Activated effector memory CD4-positive, alpha-beta T cell treated with anti-CD3 and anti-CD28 coated beads, Interleukin-2, amount 50 U/mL, for 16 hours (primary cell): ENCODE data around the gene NUAK2.
"Not testable (repeated sequence)": the region's sequence is repeated elsewhere in the genome, so short reads cannot be mapped to it uniquely, and the experiment has no call there.

Experiments
- DNase-seq: peaks from one replicate; pipeline ENCODE4 v3.0.0-alpha.2; 2020

Gene NUAK2

GRCh38 chr1:205321162-205321958 lies at the start of gene NUAK2:
TSS of gene NUAK2 (minus strand) at chr1:205321745. CDS start at chr1:205321628, 117 bp downstream.
- peak; percentile 94 for DNase-seq

DNA sequence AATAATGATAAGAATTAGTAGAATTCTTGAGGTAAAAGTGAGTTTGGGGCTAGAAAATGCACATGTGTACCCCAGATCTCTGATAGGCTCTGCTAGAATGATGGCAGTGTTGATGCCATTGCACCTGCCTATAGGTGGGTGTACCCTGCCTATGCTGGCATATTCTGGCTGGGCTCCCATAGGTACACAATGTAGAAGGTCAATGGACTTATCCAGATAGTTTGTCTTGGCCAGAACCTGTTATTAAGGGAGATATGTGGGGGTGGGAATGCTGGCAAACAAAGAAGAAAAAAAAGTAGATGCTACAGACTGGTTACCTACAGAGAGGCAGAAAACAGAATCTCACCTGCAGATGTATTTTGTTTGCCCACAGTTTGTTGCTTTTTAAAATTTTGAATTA lies 49.2 kb upstream of the NUAK2 start:
- DNase-seq, result no peak

- DNase-seq, result no peak
Measured at GRCh38 chr1:205369701-205370123, 48.2 kb upstream of the NUAK2 start.

- no peak for DNase-seq
Measured at GRCh38 chr1:205368478-205368877, 46.9 kb upstream of the NUAK2 start.

DNA sequence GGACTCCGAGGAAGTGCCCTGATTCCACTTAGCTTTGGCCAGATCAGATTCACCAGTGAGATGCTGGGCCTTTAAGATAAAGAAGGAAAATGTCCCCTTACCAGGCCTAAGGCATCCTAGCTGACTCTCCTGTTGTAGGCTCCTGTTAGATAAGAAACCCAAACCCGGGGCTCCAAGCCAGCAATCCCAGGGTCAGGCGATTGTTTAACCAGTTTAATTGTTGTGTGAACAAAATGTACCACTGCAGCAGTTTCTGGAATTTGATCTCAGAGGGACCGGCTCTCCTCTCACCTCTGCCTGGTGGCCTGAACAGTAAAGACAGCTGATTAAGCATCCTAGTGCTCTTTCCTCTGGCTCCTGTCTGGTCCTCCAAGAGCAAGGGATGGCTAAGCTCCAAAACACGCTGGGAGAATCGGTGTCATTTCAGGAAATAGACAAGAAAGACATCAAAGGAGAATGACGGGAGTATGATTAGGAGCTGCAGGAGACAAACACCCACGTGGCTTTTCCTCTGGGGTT lies 44.5 kb upstream of the NUAK2 start:
- DNase-seq, result no peak

- not testable (repeated sequence) for DNase-seq
Measured at GRCh38 chr1:205365086-205365485, 43.5 kb upstream of the NUAK2 start.

DNA sequence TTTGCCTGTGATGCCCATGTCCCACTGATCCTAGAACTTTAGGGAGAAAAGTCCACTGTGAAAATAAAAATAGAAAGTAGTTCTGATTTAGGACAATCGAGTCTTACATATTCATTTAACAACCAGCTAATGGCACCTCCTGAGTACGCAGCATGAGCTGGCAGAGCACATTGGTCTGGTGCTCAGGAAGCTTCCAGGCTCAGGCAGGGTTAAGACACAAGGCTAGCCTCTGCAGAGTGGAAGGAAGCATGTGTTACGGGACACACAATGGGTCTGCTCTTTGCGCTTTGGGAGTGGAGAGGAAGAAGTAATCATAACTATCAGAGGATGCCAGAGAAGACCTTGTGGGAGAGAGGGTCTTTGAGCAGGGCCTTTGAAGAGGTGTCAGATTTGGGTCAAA lies 39.3 kb upstream of the NUAK2 start:
- no peak for DNase-seq

GRCh38 chr1:205359771-205360565 lies 38.4 kb upstream of the NUAK2 start:
- DNase-seq, result no peak

GRCh38 chr1:205358579-205358978 lies 37.0 kb upstream of the NUAK2 start:
- DNase-seq, result no peak

DNA sequence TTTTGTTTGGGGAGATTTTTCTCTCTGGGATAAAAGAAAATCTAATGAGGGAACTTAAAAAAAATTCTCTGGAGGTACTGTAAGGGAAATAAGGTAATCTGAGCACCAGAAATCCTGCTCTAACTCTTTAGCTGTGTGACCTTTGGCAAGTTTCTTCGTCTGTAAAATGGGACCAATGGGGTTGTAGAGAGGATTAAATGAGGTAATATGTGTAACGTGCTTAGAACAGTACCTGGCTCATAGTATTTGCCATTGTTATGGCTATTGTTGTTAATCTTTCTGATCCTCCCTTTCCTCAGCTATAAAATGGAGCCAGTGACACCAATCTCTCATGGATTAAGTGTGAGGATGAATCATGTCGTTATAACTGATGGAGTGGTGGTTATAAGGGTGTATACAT lies 36.0 kb upstream of the NUAK2 start:
- DNase-seq, result no peak

- DNase-seq, result no peak
Measured at GRCh38 chr1:205356440-205357139, 35.0 kb upstream of the NUAK2 start, which contains the start of gene KLHDC8A. TSS of gene KLHDC8A (minus strand) at chr1:205356922. CDS start at chr1:205343604, 13,318 bp downstream.

DNA sequence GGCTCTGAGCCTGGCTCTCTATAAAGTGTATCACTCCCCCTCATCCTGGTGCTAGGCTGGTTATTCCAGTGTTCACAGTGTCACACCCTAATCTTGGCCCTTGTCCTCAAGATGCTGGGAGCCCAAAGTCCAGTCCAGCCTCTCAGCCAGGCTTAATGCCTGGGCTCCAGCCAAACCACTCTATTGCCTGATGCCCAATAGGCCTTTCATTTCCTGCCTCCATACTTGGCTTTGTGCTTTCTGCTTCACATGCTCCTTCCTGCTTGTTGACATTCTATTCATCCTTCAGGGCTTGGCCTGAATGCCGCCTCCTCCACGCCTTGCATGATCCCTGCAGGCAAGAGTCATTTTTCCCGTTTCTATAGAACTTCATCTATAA lies 33.5 kb upstream of the NUAK2 start:
- DNase-seq, result no peak

DNA sequence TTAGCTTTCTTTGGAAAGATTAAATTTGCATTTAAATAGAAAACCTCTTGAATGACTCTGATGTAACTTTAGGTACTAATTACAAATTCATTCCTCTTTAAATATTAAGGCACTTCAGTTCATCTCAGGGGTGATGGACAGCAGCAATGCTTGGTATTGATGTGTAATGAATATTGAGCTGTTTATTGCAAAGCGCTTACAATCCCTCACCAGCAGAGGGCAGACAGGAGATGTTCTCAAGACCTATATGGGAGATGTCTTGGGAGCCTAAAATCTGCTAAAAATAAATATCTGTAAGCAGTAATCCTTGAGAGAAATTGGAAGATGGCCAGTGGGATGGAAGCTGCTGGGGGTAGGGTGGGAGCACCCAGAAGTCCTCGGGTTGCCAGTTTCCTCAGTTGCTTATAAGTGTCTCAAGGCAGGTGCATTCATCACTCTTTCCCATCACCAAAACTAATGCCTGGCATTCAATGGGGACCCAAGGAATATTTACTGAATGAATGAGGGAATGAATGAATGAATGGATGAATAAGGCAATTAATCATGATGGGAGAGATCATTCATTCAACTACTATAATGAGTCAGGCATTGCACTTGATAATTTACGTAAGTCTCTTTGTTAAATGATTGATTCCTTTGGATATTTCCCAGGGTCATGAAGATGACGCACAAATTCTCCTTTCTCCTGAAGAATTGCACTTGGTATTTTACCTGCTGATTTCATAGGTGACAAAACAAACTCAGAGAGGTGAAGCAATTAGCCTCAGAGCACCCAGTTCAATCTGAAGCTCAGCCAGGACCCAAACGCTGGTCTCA lies 32.9 kb upstream of the NUAK2 start:
- peak; percentile 78 for DNase-seq

DNA sequence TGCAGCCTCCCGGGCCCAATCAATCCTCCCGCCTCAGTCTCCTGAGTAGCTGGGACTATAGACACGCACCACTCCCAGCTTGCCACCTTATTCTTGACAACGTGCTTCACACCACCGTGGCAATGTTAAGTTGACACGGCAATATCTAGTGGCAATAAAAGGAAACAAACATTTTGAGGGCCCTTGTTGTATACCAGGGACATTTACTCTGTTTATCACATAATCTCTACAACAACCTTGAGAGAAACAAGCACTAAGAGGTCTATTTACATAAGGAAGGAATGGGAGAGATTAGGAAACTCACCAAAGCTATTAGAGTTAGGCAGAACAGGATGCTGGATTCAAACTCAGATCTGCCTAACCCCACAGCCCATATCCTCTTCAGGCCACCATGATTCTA lies 32.1 kb upstream of the NUAK2 start:
- no peak for DNase-seq

DNA sequence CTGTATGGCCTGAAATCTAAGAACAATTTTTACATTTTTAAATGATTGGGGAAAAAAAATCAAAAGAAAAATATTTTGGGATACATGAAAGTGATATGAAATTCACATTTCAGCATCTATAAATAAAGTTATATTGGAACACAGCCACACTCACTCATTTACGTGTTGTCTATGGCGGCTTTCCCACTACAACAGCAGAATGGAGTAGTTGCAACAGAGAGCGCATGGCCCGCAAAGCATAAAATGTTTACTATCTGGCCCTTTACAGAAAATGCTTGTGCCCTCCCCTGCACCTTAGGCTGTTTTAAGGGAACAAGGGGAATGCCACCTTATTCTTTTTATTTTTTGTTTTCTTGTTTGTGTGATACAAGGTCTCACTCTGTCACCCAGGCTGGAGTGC lies 31.6 kb upstream of the NUAK2 start:
- DNase-seq, result no peak

DNA sequence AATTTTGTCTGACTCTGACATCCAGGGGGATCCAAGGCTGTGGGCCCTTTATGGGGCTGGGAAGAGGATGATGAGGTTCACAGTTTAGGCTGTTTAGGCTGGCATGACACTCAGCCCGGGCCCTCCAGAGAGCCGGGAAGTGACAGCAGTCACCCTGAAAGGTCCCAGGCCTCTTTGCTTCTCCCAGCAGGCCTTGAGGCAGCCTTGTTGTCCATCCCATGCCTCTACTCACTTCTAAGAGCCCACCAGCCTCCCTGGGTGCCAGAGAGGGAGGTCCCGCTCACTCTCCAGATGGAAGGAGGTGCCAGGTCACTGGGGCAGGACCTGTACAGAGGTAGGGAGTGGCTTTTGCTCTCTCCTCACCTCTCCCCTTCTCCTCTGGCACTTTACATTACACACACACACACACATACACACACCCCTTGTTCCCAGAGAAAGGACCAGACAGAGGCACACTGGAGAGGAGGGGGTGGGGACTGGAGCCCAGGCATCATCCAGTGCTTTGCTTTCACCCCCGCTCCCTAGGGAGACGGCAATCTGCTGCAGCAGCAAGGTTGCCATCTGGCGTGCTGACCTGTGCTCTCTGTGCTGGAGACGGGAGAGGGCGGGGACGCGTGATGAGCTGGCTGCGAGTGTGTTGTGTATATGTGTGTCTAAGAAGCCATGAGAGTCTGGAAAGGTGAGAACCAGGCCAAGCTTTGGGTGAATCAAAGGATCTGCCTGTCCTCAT lies 30.6 kb upstream of the NUAK2 start:
- DNase-seq, result no peak

DNA sequence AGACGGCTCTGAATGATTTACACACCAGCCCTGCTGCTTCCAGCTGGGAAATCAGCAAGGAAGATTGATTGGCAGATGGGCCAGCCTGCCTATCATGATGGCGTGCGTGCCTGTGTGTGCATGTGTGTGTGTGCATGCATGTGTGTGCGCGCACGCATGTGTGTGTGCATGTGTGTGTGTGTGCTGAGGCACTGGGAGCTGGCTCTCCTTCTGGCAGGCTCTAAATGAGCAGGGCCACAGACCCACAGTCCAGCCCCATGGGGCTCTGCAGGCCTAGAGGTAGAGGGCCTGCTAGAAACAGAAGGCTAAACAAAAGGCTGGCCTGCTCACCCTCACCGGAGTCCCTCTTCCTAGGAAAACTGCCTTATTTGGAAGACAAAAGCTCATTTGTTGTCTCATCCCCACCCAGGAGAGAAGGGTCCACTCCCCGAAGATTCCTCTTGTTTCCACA lies 29.2 kb upstream of the NUAK2 start:
- no peak for DNase-seq

- no peak for DNase-seq
Measured at GRCh38 chr1:205350124-205350523, 28.6 kb upstream of the NUAK2 start.

- no peak for DNase-seq
Measured at GRCh38 chr1:205348554-205349487, 27.3 kb upstream of the NUAK2 start.

- no peak for DNase-seq
Measured at GRCh38 chr1:205346956-205347574, 25.5 kb upstream of the NUAK2 start.
